NCI-H1417 (cell line): ENCODE data around the gene PCED1A.
A peak's percentile ranks its signal among the peaks of the same experiment; 100 is the strongest.

Experiments
- DNase-seq, 3 experiments: peaks; one replicate each; lab custom pipeline; 2025; lab: John Stamatoyannopoulos, UW

PCED1A gene, protein sequence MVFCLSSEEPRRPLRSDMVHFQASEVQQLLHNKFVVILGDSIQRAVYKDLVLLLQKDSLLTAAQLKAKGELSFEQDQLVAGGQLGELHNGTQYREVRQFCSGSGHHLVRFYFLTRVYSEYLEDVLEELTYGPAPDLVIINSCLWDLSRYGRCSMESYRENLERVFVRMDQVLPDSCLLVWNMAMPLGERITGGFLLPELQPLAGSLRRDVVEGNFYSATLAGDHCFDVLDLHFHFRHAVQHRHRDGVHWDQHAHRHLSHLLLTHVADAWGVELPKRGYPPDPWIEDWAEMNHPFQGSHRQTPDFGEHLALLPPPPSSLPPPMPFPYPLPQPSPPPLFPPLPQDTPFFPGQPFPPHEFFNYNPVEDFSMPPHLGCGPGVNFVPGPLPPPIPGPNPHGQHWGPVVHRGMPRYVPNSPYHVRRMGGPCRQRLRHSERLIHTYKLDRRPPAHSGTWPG

DNA sequence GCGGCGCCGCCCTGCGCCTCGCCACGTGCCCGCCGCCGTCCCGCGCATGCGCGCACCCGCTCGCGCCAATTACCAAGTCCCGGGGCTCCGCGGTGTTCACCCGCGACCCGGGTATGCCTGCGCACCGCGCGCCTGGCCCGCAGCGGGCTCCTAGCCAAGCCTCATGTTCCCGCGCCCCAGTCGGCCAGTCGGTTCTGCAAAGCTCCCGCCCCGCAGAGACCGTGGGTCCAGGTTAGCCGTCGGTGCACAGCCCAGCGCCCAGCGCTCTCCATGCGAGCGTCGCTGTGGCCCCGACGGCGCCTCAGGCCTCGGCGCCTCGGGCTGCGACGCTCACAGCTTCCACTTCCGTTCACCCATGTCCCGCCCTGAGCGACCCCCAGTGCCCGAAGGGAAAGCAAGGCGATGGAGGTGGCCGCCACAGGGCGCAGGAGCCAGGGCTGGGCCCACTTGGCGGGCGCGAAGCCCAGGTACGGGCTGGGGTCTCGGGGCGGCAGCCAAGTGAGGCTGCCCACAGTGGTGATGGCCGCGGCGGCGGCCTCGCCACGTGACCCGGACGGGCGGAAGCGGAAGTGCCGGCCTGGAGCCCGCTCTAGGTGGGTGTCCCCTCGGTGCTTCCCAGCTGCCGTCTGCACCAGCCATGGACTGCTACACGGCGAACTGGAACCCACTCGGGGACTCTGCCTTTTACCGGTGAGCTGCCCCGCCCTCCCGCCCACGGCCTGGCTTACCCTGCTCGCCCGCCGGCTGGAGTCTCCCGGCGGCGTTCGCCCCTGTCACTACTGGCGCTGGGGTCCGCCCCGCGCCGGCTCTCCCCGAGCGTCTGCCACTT lies at the start of gene PCED1A, which contains the start of gene VPS16:
TSS of gene PCED1A (minus strand) at position 518 of the 829 bp plus-strand sequence. CDS start 743 bp downstream, outside the sequence.
TSS of gene VPS16 (plus strand) at position 608 of the 829 bp plus-strand sequence. CDS start at position 638, 30 bp downstream.
- peak; percentile 88 to 98 (median 95) for DNase-seq

DNA sequence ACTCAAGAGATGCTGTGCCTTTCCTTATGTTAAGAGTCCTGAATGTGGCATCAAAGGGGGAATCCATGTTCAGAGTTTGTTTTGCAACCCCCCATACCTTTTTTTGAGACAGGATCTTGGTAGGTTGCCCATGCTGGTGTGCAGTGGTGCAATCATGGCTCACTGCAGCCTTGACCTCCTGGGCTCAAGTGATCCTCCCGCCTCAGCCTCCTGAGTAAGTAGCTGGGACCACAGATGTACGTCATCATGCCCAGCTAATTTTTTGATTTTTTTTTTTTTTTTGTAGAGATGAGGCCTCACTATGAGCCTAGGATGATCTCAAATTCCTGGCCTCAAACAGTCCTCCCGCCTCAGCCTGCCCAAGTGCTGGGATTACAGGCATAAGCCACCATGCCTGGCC lies 49.3 kb upstream of the PCED1A start:
- no peak for DNase-seq

DNA sequence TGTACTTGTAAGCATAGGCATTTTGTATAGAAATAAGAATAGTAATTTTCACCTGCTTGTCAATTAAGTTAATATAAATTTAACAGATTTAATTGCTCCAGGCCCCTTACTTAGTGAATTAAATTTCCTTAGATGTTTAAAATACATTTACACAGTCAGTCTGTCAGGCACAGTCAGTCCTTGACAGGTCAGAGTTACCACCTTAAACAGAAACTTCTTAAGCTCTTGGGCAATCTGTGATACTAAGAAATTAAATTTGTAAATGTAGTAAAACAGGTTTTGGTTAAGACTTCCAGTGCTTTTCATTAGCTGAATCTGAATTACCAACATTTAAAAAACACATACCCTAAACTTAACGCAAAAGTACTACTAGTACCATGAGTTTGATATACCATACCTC lies 48.8 kb upstream of the PCED1A start:
- no peak for DNase-seq

DNA sequence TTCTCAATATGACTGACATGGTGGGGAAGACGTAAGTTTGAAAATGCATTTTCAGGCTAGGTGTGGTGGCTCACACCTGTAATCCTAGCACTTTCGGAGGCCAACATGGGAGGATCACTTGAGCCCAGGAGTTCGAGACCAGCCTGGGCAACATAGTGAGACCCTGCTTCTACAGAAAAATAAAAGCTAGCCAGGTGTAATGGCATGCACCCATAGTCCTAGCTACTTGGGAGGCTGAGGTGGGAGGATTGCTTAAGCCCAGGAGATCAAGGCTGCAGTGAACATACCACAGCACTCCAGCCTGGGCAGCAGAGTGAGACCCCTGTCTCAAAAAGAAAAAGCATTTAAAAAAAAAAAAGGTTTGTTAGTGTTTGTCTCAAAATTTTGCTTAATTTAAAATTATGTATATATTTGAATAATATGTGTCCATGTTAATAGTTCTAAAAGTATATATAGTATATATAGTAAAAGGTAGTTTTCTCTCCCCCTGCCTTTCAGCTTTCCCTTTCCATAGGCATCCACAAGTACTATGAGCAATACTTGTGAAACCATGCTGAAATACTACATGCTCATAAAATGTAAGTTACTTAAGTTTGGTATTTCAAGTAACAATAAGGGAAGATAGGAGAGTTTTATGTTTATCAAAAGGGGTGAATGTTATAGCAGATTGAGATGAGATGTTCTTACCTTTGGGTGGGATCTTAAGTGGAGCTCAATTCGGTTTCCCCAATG lies 47.9 kb upstream of the PCED1A start:
- DNase-seq, result no peak

DNA sequence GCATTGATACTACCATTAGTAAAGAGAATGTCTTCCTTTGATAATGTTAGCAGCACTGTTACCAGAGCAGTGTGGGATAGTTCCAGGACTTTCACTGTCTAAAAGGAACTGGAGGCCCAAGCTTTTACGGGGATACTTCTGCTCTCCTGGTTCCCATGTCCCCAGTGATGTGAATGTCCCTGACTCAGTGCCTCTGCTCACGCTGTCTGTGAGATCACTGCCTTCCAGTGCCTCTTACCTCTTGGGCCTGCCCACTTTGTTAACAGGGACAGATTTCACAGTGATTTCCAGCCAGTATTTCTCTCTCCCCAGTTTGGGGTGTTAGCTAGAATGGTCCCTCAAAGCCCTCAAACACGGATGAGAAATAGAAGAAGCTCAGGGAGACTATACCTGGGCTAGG lies 47.3 kb upstream of the PCED1A start:
- DNase-seq, result no peak

DNA sequence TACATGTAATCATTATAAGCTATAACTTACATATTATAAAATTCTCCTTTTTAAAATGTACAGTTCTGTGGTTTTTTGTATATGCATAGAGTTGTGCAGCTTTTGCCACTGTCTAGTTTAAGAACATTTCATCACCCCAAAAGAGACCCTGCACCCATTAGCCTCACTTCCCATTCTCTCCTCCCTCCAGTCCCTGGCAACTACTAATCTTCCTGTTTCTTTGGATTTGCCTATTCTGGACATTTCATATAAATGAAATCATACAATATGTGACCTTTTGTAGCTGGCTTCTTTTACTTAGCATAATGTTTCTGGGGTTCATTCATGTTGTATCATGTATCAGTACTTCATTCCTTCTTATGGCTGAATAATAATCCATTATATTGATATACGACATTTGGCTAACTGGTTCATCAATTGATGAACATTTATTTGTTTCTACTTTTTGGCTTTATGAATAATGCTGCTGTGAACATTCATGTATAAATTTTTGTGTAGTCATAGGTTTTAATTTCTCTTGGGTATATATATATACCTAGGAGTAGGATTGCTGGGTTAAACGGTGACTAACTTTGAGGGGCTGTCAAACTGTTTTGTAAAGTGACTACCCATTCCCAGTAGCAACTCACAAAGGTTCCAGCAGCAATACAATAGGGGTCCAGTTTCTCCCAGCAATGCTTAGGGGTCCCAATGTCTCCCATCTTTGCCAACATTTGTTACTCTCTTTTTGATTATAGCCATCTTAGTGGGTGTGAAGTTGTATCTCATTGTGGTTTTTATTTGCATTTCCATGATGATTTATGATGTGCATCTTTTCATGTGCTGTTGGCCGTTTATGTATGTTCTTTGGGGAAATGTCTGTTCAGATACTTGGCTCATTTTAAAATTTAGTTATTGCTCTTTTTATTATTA lies 43.5 kb upstream of the PCED1A start:
- no peak for DNase-seq

DNA sequence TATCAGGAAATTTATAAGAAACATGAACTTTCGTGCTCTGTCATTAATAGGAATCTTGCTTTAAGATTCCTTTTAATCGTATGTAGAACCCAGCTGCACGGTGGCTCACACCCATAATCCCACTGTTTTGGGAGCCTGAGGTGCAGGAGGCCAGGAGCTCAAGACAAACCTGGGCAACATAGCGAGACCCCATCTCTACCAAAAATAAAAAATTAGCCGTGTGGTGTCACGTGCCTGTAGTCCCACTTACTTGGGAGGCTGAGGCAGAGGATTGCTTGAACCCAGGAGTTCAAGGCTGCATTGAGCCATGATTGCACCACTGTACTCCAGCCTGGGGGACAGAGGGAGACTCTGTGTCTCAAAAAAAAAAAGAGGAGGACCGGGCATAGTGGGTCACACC lies 40.2 kb upstream of the PCED1A start:
- no peak for DNase-seq

DNA sequence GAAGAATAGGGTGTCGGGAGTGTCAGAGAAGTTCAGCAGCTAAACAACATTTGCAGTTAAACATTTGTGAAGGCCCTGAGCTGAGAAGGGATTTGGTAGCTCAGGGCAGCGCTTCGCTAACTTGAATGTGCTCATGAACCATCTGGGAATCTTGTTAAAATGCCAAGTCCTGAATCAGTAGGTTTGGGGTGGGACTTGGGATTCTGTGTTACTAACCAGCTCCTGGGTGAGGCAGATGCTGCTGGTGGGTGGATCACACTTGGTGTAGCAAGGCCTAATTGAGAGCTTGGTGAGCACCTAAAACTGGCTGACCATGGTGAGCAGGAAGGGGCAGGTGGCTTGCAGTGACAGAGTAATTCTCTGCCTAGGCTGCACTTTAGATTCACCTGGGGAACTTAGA lies 38.7 kb upstream of the PCED1A start:
- DNase-seq, result no peak

DNA sequence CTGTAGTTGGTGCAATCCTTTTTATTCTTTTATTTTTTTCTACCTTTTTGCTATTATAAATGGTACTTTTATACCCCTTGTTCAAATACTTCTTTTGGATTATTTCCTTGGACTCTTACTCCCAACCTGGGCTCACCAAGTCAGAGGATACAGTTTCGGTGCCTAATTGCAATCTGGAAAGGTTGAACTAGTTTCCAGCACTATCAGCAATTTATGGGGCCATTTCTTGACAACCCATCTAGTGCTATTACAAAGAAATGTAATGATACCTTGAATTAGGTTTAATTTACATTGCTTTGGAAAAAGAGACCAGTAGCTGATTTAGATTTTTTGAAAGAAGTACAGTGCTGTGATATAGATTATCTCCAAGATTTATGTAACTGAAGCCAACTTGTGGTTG lies 38.1 kb upstream of the PCED1A start:
- no peak for DNase-seq

DNA sequence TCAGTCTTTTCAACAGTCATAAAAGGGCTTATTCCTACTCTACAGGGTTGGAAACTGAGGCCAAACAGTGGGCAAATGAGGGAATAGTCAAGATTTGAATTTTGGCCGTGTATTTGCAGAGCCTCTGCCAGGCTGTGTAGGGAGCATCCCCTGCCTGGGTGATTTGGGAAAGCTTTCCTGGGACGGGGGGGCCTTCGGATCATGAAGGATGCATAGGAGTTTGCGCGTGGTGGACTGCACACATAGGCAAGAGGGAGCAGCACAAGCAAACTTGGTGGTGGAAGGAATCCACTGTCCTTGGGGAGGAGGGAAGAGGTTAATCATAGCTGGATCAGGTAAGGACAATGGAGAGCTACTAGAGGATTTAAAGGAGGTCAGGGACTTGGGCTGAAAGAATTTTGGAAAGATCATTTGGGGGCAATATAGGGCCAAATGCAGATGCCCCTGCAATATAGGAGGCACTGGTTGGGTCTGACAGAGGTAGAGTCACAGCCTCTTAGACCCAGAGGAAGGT lies 35.3 kb upstream of the PCED1A start:
- DNase-seq, result no peak

DNA sequence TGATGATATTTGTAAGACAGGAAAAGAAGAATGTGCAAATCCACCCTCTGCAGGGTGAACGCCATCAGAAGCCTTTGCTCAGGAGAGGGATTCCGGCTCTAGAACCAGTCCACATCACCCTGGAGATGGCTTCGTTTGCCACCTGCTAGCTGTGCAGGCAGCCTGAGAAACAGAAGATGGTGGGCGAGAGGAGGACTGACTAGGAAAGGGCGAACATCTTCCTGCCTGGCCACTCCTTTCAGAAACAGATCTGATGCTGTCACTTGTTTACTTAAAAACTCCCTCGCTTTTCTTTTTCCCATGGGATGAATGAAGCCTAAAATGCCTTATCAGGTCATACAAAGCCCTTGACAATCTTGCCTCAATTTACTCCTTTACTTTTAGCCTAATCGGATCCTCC lies 34.0 kb upstream of the PCED1A start:
- peak; percentile 10 to 52 (median 18) for DNase-seq

DNA sequence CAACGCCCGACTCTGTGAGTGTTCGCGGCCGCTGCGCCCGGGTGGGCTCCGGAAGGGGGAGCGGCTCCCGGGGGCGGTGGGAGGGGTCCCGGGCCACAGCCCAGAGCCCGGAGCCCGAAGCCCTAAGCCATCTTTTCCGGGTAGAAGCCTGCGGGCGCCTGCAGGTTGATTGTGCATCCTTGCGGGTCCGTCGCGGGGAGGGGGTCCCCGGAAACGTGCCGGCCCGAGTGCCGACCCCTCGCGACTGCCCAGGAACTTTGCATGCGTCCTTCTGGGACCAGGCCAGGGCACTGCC lies 33.2 kb upstream of the PCED1A start:
- peak in 1 of 3 experiments; percentile 81 for DNase-seq

DNA sequence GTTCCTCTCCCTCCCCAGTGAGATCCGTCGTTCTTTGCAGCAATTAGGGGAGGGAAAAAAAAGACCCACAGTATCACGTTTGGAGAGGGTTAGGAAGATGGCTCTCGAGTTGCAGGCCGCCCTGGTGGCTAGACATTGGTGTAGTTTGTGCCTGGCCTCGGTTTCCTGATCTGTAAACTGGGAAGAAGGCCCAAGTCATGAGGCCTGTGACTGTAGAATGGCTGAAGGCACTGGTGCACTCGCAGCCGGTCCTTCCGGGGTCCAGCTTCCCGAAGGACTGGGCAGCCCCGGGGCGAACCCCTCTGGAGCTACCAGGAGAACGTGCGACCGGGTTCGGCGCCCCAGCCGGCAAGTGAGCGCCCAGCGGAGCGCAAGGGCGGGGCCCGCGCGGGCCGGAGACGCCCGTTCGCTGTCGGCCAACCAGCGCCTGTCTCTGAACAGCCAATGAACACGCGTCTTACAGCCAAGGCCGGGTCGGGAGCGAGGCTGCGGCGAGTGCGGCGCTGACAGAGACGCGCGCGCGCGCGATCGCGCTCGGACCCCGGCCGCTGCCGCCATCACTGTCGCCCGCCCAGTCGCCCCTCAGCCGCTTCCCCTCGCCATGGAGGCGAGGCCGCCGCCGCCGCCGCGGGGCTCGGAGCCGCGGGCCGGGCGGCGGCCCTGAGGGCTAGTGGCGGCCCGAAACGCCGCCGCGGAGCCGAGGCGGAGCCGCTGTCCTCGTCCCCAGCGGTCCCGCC lies 32.7 kb upstream of the PCED1A start, which contains the start of gene PTPRA:
TSS of gene PTPRA (plus strand) at position 472 of the 737 bp plus-strand sequence. CDS start 90,797 bp downstream, outside the sequence.
- DNase-seq, result peak; percentile 94 to 95 (median 95)

DNA sequence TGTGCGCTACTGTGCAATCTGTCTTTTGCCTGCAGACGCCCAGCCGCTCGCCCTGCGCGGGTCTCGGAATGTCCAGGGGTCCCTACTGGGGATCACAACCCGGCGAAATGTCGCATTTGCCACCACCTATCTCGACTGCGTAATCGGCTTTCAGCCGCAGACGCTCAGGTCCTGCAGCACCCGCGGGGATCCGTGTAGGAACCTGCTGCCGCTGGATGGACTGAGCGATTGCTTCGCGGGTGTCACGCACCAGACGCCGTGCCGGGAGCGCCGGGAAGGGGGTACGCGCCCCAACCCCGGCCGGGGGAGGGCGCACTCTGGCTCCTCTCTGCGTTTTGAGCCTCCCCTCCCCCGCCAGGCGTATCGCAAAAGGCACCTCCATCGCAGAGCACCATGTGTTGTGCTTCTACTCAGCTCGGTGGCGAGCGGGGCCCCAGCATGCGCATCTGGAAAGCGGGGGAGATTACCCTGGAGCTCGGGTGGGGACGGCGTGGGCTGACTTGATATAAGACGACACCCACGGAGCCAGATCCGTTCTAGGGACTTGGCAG lies 32.1 kb upstream of the PCED1A start:
- DNase-seq, result peak; percentile 46 to 84 (median 83)

DNA sequence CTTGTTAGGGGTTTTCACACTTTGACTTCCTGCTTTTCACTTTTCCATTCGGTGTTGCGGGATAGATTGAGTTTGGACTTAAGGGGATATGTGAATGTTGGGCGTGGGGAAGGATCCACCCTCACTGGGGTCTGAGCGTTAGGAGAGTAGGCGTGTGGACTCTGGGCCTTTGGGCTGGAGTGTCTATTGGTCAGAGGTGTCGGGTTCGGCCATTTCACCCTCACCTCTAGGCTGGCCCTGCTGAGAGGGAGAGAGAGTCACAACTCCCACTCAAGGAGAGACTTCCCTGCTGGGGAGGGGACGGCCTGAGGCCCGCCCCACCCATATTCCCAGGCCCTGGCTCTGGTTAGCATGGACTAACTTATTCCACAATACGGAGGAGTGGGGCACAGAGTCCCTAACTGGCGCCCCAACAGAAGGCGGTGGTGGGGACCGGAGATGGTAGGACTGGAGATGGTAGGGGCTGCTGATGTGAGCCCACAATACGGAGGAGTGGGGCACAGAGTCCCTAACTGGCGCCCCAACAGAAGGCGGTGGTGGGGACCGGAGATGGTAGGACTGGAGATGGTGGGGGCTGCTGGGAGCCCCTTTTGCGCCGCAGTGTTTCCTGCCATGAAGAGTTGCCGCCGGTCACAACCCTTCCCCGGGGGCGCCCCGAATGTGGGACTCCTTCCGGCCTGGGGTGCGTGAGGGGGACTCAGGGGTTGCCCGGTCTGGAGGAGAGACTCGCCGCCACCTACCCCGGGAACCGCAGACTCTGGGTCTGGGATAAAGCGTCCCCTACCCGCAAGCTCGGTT lies 31.4 kb upstream of the PCED1A start:
- no peak for DNase-seq

DNA sequence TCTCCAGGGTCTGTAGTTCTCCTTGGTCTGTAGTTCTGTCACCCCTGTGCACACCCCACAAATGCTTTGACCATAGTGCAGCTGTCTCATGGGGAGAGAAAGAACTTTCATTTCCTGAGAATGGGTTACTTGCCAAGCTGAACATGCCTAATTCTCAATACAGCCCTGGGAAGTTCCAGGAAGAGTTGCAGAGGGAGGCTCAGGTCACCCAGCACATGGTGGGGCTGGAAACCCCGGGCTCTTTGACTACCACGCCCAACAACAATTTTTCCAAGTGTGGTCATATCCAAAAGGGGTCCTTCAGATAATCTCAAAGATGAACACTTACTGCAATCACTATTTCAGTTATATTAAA lies 30.6 kb upstream of the PCED1A start:
- no peak for DNase-seq

DNA sequence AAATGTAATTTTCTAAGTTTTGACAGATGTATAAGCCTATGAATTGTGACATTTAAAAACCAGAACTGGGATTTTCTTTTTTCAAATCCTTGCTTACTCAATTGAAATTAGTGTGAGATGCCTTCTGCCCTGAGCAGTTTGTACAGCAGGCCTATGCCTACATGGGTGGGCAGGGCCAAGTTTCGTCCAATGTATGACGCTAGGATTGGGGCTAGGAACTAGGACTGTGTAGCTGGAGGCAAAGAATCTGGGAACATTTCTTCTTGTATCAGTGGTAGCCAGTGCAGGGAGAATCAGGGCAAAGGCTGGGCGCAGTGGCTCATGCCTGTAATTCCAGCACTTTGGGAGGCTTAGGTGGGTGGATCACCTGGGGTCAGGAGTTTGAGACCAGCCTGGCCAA lies 28.9 kb upstream of the PCED1A start:
- DNase-seq, result no peak

DNA sequence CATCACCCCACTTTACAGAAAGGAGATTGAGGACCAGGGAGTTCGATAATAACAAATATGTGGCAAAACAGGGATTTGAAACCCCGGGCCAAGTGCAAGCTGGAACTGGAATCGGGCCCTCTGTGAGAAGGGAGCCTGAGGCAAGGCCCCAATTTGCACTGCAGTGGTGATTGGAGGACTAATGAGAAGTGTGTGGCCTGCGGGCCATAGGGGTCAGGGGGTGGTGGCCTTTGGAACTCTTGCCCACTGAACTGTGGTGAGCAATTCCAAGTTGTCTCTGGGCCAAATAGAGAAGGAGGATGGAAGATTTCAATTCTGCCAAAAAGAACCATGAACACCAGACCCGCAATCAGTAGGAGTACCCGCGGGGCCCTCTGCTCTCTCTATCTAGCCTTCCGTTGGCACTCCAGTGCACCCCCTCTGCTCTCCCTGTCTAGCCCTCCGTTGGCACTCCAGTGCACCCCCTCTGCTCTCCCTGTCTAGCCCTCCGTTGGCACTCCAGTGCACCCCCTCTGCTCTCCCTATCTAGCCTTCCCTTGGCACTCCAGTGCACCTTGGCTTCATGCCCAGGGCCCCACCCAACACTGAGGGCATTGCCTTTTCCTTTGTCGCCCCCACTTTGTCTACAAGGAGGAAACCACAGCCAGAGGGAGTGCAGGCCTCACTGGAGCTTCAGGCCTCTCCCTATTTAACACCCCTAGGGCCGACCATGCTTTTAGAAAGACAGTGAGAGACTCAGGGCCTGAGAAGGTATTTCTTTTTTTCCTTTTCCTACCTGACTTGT lies 26.8 kb upstream of the PCED1A start:
- DNase-seq, result no peak
